Neural cell (in vitro differentiated cells): Measurements from ENCODE around the gene CUX1.
"Not testable (repeated sequence)": the region's sequence is repeated elsewhere in the genome, so short reads cannot be mapped to it uniquely, and the experiment has no call there.

Experiments used
- EP300 ChIP-seq: fragments of 450-650 bp; conservative IDR thresholded peaks from 2 replicates; pipeline ENCODE4 v1.6.1; 2014; ENCODE audit warnings: antibody characterized with exemption, mild to moderate bottlenecking, moderate library complexity; ENCODE audit not compliant: poor library complexity, severe bottlenecking
- EZH2 ChIP-seq: fragments of 200-600, 300-800 bp; shearing (Covaris generic), sonication (generic); IDR thresholded peaks from 2 replicates; pipeline ENCODE4 v1.6.1; 2014; ENCODE audit warnings: antibody characterized with exemption, low read length, borderline replicate concordance, mild to moderate bottlenecking; ENCODE audit not compliant: insufficient read depth, poor library complexity, severe bottlenecking
- MXI1 ChIP-seq: fragments of 450-650 bp; conservative IDR thresholded peaks from 2 replicates; pipeline ENCODE4 v1.6.1; 2014; ENCODE audit warnings: antibody characterized with exemption, mild to moderate bottlenecking; ENCODE audit not compliant: poor library complexity, severe bottlenecking
- POLR2AphosphoS5 ChIP-seq: IDR thresholded peaks from 2 replicates; pipeline ENCODE4 v1.6.1; 2012
- RAD21 ChIP-seq: fragments of 450-650 bp; conservative IDR thresholded peaks from 2 replicates; pipeline ENCODE4 v1.6.1; 2014; ENCODE audit warnings: antibody characterized with exemption, mild to moderate bottlenecking, moderate library complexity
- SMC3 ChIP-seq: fragments of 450-650 bp; conservative IDR thresholded peaks from 2 replicates; pipeline ENCODE4 v1.6.1; 2014; ENCODE audit warnings: antibody characterized with exemption, mild to moderate bottlenecking, moderate library complexity; ENCODE audit not compliant: poor library complexity
- TF ChIP-seq, protein P1 (sequence below): fragments of 450-650 bp; IDR thresholded peaks from 2 replicates; pipeline ENCODE4 v1.5.1; 2014; ENCODE audit warnings: antibody characterized with exemption, mild to moderate bottlenecking, moderate library complexity; ENCODE audit not compliant: poor library complexity, severe bottlenecking

GRCh38 chr7:102330666-102331460 lies 513.4 kb downstream of the CUX1 start:
- not testable (repeated sequence) for TF ChIP-seq SMC3, POLR2AphosphoS5, EP300, MXI1, EZH2, RAD21
- TF ChIP-seq, protein P1, sequence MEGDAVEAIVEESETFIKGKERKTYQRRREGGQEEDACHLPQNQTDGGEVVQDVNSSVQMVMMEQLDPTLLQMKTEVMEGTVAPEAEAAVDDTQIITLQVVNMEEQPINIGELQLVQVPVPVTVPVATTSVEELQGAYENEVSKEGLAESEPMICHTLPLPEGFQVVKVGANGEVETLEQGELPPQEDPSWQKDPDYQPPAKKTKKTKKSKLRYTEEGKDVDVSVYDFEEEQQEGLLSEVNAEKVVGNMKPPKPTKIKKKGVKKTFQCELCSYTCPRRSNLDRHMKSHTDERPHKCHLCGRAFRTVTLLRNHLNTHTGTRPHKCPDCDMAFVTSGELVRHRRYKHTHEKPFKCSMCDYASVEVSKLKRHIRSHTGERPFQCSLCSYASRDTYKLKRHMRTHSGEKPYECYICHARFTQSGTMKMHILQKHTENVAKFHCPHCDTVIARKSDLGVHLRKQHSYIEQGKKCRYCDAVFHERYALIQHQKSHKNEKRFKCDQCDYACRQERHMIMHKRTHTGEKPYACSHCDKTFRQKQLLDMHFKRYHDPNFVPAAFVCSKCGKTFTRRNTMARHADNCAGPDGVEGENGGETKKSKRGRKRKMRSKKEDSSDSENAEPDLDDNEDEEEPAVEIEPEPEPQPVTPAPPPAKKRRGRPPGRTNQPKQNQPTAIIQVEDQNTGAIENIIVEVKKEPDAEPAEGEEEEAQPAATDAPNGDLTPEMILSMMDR = not testable (repeated sequence)
